ENCODE measurements around the gene TNK1.

The TNK1 gene

GRCh38 chr17:7407082-7407481 is 26.2 kb downstream of the TNK1 start:
- DNase-seq, result no peak
- H3K4me1 ChIP-seq, result no peaks in the 10 kb centered on the region
- no peaks in the 10 kb centered on the region for H3K27me3 ChIP-seq
- no peak overlapping the region for H3K4me3 ChIP-seq (ENCODE audit: low read depth, low read length)
- no peaks in the 10 kb centered on the region for H3K36me3 ChIP-seq
- TF ChIP-seq CTCF (IDR thresholded peaks at IDR 0.05; ENCODE audit: low read depth, low read length), result no peak
- H3K9me3 ChIP-seq, result no peaks in the 10 kb centered on the region

- Histone ChIP-seq H3K36me3 (no peaks in the 10 kb centered on the region), H3K4me3 (ENCODE audit: low read depth, low read length) (no peak within 1 kb of the TSS), H3K9me3 (no peaks in the 10 kb centered on the region), H3K4me1 (no peaks in the 10 kb centered on the region), H3K27me3 (no peaks in the 10 kb centered on the region)
- no peak for TF ChIP-seq CTCF (IDR thresholded peaks at IDR 0.05; ENCODE audit: low read depth, low read length)
- no peak for DNase-seq
Measured at GRCh38 chr17:7407485-7408251, 26.8 kb downstream of the TNK1 start, which contains the start of gene NLGN2. TSS of gene NLGN2 (plus strand) at chr17:7407845. CDS start at chr17:7408256, 411 bp downstream.

GRCh38 chr17:7408252-7408727 is 27.4 kb downstream of the TNK1 start:
- Histone ChIP-seq H3K9me3 (no peaks in the 10 kb centered on the region), H3K4me3 (ENCODE audit: low read depth, low read length) (no peak overlapping the region), H3K4me1 (no peaks in the 10 kb centered on the region), H3K27me3 (no peaks in the 10 kb centered on the region), H3K36me3 (no peaks in the 10 kb centered on the region)
- no peak for DNase-seq
- no peak for TF ChIP-seq CTCF (IDR thresholded peaks at IDR 0.05; ENCODE audit: low read depth, low read length)

- no peak for TF ChIP-seq CTCF (IDR thresholded peaks at IDR 0.05; ENCODE audit: low read depth, low read length)
- Histone ChIP-seq H3K9me3 (no peaks in the 10 kb centered on the region), H3K27me3 (no peaks in the 10 kb centered on the region), H3K36me3 (no peaks in the 10 kb centered on the region), H3K4me1 (no peaks in the 10 kb centered on the region), H3K4me3 (ENCODE audit: low read depth, low read length) (no peak overlapping the region)
- DNase-seq, result no peak
Measured at GRCh38 chr17:7408863-7409262, 28.0 kb downstream of the TNK1 start.

- Histone ChIP-seq H3K4me3 (ENCODE audit: low read depth, low read length) (no peak overlapping the region), H3K9me3 (no peaks in the 10 kb centered on the region), H3K4me1 (no peaks in the 10 kb centered on the region), H3K27me3 (no peaks in the 10 kb centered on the region), H3K36me3 (no peaks in the 10 kb centered on the region)
- no peak for TF ChIP-seq CTCF (IDR thresholded peaks at IDR 0.05; ENCODE audit: low read depth, low read length)
- no peak for DNase-seq
Measured at GRCh38 chr17:7409716-7410115, 28.8 kb downstream of the TNK1 start.
